ENCODE measurements around the gene ZNF792.
"Not testable (repeated sequence)": the region's sequence is repeated elsewhere in the genome, so short reads cannot be mapped to it uniquely, and the experiment has no call there.

The ZNF792 gene

DNA sequence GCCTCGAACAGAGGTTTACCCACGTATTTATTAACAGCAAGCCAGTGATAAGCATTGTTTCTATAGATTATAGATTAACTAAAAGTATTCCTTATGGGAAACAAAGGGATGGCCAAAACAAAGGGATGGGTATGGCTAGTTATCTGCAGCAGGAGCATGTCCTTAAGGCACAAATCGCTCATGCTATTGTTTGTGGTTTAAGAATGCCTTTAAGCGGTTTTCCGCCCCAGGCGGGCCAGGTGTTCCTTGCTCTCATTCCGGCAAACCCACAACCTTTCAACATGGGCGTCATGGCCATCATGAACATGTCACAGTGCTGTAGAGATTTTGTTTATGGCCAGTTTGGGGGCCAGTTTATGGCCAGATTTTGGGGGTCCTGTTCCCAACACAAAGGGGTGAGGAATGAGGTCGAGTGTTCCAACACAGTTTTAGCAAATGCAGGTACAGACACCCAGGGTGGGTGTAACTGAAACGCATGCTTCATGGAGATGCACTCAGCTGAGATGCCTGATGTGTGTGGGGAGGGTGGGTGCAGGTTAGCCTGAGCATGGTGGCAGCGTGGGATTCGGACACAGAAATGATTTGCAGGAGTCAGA, 6.3 kb upstream of the ZNF792 start:
- not testable (repeated sequence) for H3K4me1 Mint-ChIP-seq (ENCODE audit: low read depth); H3K36me3 Mint-ChIP-seq (ENCODE audit: low read depth); H3K4me3 Mint-ChIP-seq; DNase-seq (ENCODE audit: low spot score); H3K27me3 Mint-ChIP-seq (ENCODE audit: low read depth); H3K27ac Mint-ChIP-seq
- H3K9me3 Mint-ChIP-seq: peaks cover 38% of the 10 kb centered on the region

DNA sequence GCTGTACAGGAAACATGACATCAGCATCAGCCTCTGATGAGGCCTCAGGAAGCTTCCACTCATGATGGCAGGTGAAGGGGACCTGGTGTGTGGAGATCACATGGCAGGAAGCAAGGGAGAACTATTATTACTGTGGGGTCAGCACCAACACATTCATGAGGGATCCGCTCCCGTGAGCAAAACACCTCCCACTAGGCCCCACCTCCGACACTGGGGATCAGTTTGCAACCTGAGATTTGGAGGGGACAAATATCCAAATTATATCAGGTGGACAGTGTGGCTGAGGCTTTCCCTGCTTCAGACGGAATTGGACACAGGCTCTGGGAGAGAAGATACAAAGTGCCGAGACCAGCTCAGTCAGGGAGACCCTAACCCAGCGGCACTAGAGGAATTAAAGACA, 5.7 kb upstream of the ZNF792 start:
- no peak for DNase-seq (ENCODE audit: low spot score)
- Mint-ChIP-seq H3K4me3 (no peak overlapping the region), H3K4me1 (ENCODE audit: low read depth) (peaks cover 5% of the 10 kb centered on the region), H3K27ac (no peak overlapping the region), H3K9me3 (peaks cover 38% of the 10 kb centered on the region), H3K27me3 (ENCODE audit: low read depth) (peaks cover 4% of the 10 kb centered on the region), H3K36me3 (ENCODE audit: low read depth) (peaks cover 4% of the 10 kb centered on the region)

- peaks cover 2% of the 10 kb centered on the region for H3K27me3 Mint-ChIP-seq (ENCODE audit: low read depth)
- peaks cover 8% of the 10 kb centered on the region for H3K4me1 Mint-ChIP-seq (ENCODE audit: low read depth)
- no peak overlapping the region for H3K4me3 Mint-ChIP-seq
- peaks cover 46% of the 10 kb centered on the region for H3K9me3 Mint-ChIP-seq
- H3K27ac Mint-ChIP-seq: no peak overlapping the region
- peaks cover 12% of the 10 kb centered on the region for H3K36me3 Mint-ChIP-seq (ENCODE audit: low read depth)
- DNase-seq (ENCODE audit: low spot score): no peak
Observed at GRCh38 chr19:34967551-34967950, 3.5 kb upstream of the ZNF792 start.

- H3K27me3 Mint-ChIP-seq (ENCODE audit: low read depth); H3K27ac Mint-ChIP-seq; DNase-seq (ENCODE audit: low spot score): not testable (repeated sequence)
- peaks cover 22% of the 10 kb centered on the region for H3K4me1 Mint-ChIP-seq (ENCODE audit: low read depth)
- peak overlapping the region; percentile 54 for H3K4me3 Mint-ChIP-seq
- peaks cover 60% of the 10 kb centered on the region for H3K9me3 Mint-ChIP-seq
- H3K36me3 Mint-ChIP-seq (ENCODE audit: low read depth): peaks cover 33% of the 10 kb centered on the region
Observed at GRCh38 chr19:34965505-34965904, 1.5 kb upstream of the ZNF792 start.

DNA sequence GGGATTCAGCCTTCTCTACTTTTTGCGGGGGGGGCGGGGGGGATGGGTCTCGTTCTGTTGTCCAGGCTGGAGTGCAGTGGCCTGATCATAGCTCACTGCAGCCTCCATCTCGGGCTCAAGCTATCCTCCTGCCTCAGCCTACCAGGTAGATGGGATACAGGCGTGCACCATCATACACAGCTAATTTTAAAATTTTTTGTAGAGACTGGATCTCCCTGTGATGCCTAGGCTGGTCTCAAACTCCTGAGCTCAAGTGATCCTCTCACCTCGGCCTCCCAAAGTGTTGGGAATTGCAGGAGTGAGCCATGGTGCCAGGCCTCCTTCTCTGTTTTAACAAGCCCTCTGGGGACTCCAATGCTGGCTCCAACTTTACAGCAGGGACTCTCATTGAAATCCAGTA, 569 bp upstream of the ZNF792 start:
- DNase-seq (ENCODE audit: low spot score): no peak
- Mint-ChIP-seq H3K4me3 (peak overlapping the region; percentile 73), H3K36me3 (ENCODE audit: low read depth) (peaks cover 42% of the 10 kb centered on the region), H3K9me3 (peaks cover 61% of the 10 kb centered on the region), H3K27me3 (ENCODE audit: low read depth) (no peaks in the 10 kb centered on the region), H3K27ac (no peak overlapping the region), H3K4me1 (ENCODE audit: low read depth) (peaks cover 25% of the 10 kb centered on the region)

DNA sequence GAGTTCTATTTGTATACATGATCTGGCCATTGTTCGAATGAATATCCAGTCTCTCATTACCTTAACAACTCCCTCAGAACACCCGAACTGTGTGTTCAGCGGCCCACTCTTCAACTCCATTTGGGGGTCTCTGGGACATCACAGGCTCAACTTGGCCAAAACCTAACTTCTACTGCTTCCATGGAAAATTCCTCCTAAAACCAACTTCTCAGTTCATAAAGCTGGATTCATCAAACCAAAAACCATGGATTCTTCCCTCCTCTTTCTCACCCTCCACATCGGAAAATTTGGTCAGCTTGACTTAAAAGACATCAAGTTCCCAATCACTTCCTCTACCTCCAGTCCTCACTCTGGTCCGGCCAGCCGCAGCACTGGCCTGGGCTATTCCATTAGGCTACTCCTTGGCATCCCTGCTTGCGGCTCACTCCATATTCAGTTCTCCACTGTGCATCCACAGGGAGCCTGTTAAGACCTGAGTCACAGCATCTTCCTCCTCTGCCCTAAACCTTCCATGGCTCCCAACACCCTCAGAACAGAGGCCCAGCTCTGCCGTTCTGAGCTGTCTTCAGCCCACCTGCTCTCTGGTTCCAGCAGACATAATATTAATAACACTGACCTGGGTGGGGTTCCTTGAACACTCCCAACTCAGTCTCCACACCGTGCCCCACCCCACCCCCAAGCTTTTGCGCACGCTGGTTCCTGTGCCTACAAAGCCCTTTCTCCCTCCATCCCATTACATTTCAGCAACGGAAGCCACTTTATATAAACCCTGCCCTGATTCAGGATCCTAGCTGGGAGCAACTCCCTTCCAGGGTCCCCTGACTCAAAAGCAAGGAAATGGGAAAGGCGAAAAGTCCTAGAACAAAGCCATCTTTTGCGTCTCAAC, 1.1 kb downstream of the ZNF792 start:
- Mint-ChIP-seq H3K4me3 (peak overlapping the region; percentile 92), H3K27ac (peak overlapping the region; percentile 86), H3K9me3 (peaks cover 66% of the 10 kb centered on the region), H3K36me3 (ENCODE audit: low read depth) (peaks cover 59% of the 10 kb centered on the region), H3K4me1 (ENCODE audit: low read depth) (peaks cover 25% of the 10 kb centered on the region), H3K27me3 (ENCODE audit: low read depth) (no peaks in the 10 kb centered on the region)
- DNase-seq (ENCODE audit: low spot score): no peak

DNA sequence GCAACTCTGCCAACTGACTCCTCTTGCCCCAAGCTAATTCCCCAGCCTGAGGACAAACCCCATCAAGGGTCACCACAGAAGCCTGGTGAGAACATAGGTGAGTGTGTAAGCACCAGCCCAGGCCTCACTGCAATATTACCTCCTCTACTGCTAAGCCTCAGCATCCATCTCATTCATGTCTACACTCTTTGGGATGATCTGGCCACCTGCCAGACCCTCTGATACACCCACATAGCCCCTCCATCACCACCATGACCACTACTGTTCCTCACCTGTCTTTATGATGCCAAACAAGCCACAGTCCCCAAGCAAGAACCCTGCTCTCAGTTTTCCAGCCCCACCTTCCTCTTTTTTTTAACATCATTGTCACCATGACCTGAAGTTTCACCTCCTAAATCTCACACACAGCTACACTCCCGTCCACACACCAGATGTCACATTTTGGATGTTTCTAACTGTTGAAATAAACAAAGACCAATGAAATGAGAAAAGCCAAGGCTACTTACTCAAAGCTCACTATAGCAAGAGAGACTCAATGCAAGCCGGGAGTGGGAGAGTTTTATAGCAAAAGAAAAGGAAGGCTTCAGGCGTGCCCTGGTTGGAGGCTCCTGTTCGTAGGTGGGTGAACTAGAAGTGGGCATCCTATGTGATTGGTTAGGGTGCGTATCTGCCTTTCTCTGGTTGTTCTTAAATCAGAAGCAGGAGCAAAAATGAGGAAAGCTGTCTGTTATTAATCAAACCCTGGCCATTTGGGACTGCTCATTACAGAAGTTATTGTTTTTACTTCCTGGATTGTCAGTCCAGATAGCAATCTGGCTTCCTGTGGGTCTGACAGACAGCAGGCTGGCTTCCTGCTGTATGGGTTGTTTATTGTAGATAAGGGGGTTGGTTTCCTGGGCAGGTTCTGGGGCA, 2.0 kb downstream of the ZNF792 start:
- Mint-ChIP-seq H3K27me3 (ENCODE audit: low read depth) (no peaks in the 10 kb centered on the region), H3K4me1 (ENCODE audit: low read depth) (peaks cover 25% of the 10 kb centered on the region), H3K27ac (peak overlapping the region; percentile 86), H3K9me3 (peaks cover 64% of the 10 kb centered on the region), H3K36me3 (ENCODE audit: low read depth) (peaks cover 66% of the 10 kb centered on the region), H3K4me3 (peak overlapping the region; percentile 92)
- DNase-seq (ENCODE audit: low spot score): peak; percentile 17

DNA sequence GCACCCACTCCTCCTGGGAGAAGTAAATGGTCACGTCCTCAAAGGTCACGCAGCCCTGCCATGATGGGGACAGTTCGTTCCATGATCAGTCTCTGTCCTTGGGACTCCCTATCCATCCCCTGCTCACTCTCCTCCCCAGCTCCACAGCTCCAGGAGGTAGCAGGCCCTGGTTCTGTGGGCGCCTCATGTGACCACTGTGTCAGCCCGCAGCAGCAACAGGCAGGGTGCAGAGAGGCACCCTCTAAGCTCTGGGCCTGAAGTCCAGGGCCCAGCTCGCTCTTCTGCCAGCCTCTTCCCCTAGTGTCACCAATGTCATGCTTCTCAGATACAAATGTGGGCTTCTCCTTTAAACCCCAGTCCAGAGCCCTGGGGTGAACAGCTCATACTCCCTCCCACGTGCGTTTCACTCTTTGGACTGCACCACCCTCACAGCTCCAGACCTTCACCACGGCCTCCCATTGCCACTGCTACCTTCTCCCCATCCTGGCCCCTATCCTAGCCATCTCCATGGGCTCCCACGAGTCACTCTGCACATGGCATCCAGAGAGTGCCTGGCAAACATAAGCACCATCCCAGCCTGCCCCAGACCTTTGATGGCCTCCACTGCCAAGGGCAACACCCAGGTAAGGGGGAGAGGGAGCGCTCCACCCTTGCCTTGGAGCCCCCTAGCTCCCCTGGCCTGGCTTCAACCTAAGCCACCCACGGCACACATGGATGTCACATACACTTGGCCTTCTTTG, 2.9 kb downstream of the ZNF792 start:
- peak overlapping the region; percentile 28 for H3K4me3 Mint-ChIP-seq
- peaks cover 25% of the 10 kb centered on the region for H3K4me1 Mint-ChIP-seq (ENCODE audit: low read depth)
- H3K27me3 Mint-ChIP-seq (ENCODE audit: low read depth): no peaks in the 10 kb centered on the region

GRCh38 chr19:34960103-34960805, 3.8 kb downstream of the ZNF792 start:
- H3K9me3 Mint-ChIP-seq: peaks cover 74% of the 10 kb centered on the region
- H3K4me3 Mint-ChIP-seq: peak overlapping the region; percentile 48
- H3K36me3 Mint-ChIP-seq (ENCODE audit: low read depth): peaks cover 80% of the 10 kb centered on the region
- H3K27me3 Mint-ChIP-seq (ENCODE audit: low read depth): no peaks in the 10 kb centered on the region
- no peak for DNase-seq (ENCODE audit: low spot score)
- peaks cover 25% of the 10 kb centered on the region for H3K4me1 Mint-ChIP-seq (ENCODE audit: low read depth)
- peak overlapping the region; percentile 52 for H3K27ac Mint-ChIP-seq

More for the DNA sequence above, 2.9 kb downstream of the ZNF792 start:
- Mint-ChIP-seq H3K9me3 (peaks cover 72% of the 10 kb centered on the region), H3K36me3 (ENCODE audit: low read depth) (peaks cover 75% of the 10 kb centered on the region), H3K27ac (peak overlapping the region; percentile 86)
- no peak for DNase-seq (ENCODE audit: low spot score)

DNA sequence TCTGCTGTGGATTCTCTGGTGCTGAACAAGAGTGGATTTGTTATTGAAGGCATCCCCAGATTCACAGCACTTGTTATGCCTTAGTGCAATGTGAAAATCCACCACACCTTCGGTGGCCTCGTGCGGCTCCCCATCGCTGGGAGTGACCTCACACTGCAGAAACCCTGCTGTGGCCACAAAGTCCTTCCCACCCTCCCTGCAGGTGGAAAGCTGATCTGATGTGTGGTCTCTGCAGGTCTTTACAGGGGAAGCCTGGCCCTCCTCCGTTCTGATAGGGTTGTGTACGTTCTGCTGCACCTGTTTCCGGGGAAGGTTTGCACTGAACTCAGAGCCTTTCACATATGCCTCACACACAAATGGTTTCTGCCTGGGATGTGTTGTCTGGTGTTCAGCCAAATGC, 5.0 kb downstream of the ZNF792 start:
- H3K4me3 Mint-ChIP-seq: no peak overlapping the region
- H3K27me3 Mint-ChIP-seq (ENCODE audit: low read depth): no peaks in the 10 kb centered on the region
- H3K27ac Mint-ChIP-seq: no peak overlapping the region
- peaks cover 88% of the 10 kb centered on the region for H3K36me3 Mint-ChIP-seq (ENCODE audit: low read depth)
- DNase-seq (ENCODE audit: low spot score): no peak
- peaks cover 25% of the 10 kb centered on the region for H3K4me1 Mint-ChIP-seq (ENCODE audit: low read depth)
- H3K9me3 Mint-ChIP-seq: peaks cover 79% of the 10 kb centered on the region

- Mint-ChIP-seq H3K27me3 (ENCODE audit: low read depth) (no peaks in the 10 kb centered on the region), H3K4me1 (ENCODE audit: low read depth) (peaks cover 22% of the 10 kb centered on the region), H3K9me3 (peaks cover 86% of the 10 kb centered on the region), H3K36me3 (ENCODE audit: low read depth) (peaks cover 94% of the 10 kb centered on the region), H3K4me3 (no peak overlapping the region), H3K27ac (no peak overlapping the region)
- DNase-seq (ENCODE audit: low spot score): no peak
Observed at GRCh38 chr19:34957830-34958751, 5.9 kb downstream of the ZNF792 start.

GRCh38 chr19:34953092-34953491, 10.9 kb downstream of the ZNF792 start:
- Mint-ChIP-seq H3K9me3 (peaks cover 70% of the 10 kb centered on the region), H3K27me3 (ENCODE audit: low read depth) (no peaks in the 10 kb centered on the region), H3K36me3 (ENCODE audit: low read depth) (peaks cover 82% of the 10 kb centered on the region), H3K4me3 (no peak overlapping the region), H3K27ac (no peak overlapping the region), H3K4me1 (ENCODE audit: low read depth) (no peaks in the 10 kb centered on the region)
- DNase-seq (ENCODE audit: low spot score): no peak
